H9 (cell line): ENCODE measurements around the gene FAM98C. TPM values are rescaled to one million over a fixed set of nuclear protein-coding genes. Genes with fewer than 3 reads are reported as not detected.
A peak's percentile ranks its signal among the peaks of the same experiment; 100 is the strongest.

ENCODE experiments used
- DNase-seq: peaks from one replicate; pipeline ENCODE4 v3.0.0-alpha.2; 2017
- H2AFZ ChIP-seq: one replicate; pipeline ENCODE4 v1.6.1; 2013; ENCODE audit warnings: mild to moderate bottlenecking, low read length, control low read depth, moderate library complexity
- H2AK5ac ChIP-seq: 2 replicates; pipeline ENCODE4 v1.6.1; 2013; ENCODE audit warnings: low read length, control low read depth, mixed read lengths; ENCODE audit not compliant: insufficient read length
- H2BK120ac ChIP-seq: one replicate; pipeline ENCODE4 v1.6.1; 2013; ENCODE audit warnings: low read depth, mild to moderate bottlenecking, low read length, control low read depth, inconsistent platforms; ENCODE audit not compliant: poor library complexity, severe bottlenecking
- H2BK12ac ChIP-seq: 2 replicates; pipeline ENCODE4 v1.6.1; 2013; ENCODE audit warnings: low read length, control low read depth, mixed read lengths, low read depth; ENCODE audit not compliant: insufficient read length
- H2BK15ac ChIP-seq: 2 replicates; pipeline ENCODE4 v1.6.1; 2013; ENCODE audit warnings: low read depth, low read length, control low read depth
- H2BK20ac ChIP-seq: one replicate; pipeline ENCODE4 v1.6.1; 2013; ENCODE audit warnings: low read depth, mild to moderate bottlenecking, low read length, control low read depth, inconsistent platforms; ENCODE audit not compliant: poor library complexity, severe bottlenecking
- H2BK5ac ChIP-seq: 2 replicates; pipeline ENCODE4 v1.6.1; 2013; ENCODE audit warnings: low read length, control low read depth, mixed read lengths; ENCODE audit not compliant: insufficient read length
- H3K14ac ChIP-seq: 2 replicates; pipeline ENCODE4 v1.6.1; 2013; ENCODE audit warnings: low read length, control low read depth; ENCODE audit not compliant: insufficient read depth
- H3K18ac ChIP-seq: 2 replicates; pipeline ENCODE4 v1.6.1; 2013; ENCODE audit warnings: low read depth, mild to moderate bottlenecking, mixed read lengths, low read length, control low read depth; ENCODE audit not compliant: insufficient read length
- H3K23ac ChIP-seq: 2 replicates; pipeline ENCODE4 v1.6.1; 2013; ENCODE audit warnings: low read length, control low read depth, mixed read lengths, low read depth; ENCODE audit not compliant: insufficient read length
- H3K23me2 ChIP-seq: 2 replicates; pipeline ENCODE4 v1.6.1; 2013; ENCODE audit warnings: low read depth, mild to moderate bottlenecking, mixed read lengths, low read length, control low read depth; ENCODE audit not compliant: insufficient read length, poor library complexity, severe bottlenecking
- H3K27ac ChIP-seq: 2 replicates; pipeline ENCODE4 v1.5.1; 2013; ENCODE audit warnings: low read length, control low read depth, mixed read lengths, low read depth; ENCODE audit not compliant: insufficient read length
- H3K27me3 ChIP-seq: 2 replicates; pipeline ENCODE4 v1.6.1; 2013; ENCODE audit warnings: low read length, control low read depth, inconsistent platforms; ENCODE audit not compliant: insufficient read depth
- H3K4ac ChIP-seq: 2 replicates; pipeline ENCODE4 v1.6.1; 2013; ENCODE audit warnings: low read depth, mild to moderate bottlenecking, control low read depth, inconsistent platforms, low read length, moderate library complexity
- H3K4me1 ChIP-seq: 2 replicates; pipeline ENCODE4 v1.6.1; 2013; ENCODE audit warnings: low read length, control low read depth, inconsistent platforms; ENCODE audit not compliant: insufficient read depth
- H3K4me2 ChIP-seq: 2 replicates; pipeline ENCODE4 v1.6.1; 2013; ENCODE audit warnings: low read length, control low read depth, mixed read lengths; ENCODE audit not compliant: insufficient read length, insufficient read depth
- H3K56ac ChIP-seq: 2 replicates; pipeline ENCODE4 v1.6.1; 2013; ENCODE audit warnings: low read depth, mild to moderate bottlenecking, mixed read lengths, low read length, control low read depth; ENCODE audit not compliant: insufficient read length
- H3K79me1 ChIP-seq: 2 replicates; pipeline ENCODE4 v1.6.1; 2013; ENCODE audit warnings: low read depth, mild to moderate bottlenecking, moderate library complexity, low read length, control low read depth, inconsistent platforms; ENCODE audit not compliant: insufficient read depth, poor library complexity, severe bottlenecking
- H3K79me2 ChIP-seq: 2 replicates; pipeline ENCODE4 v1.6.1; 2013; ENCODE audit warnings: low read length, control low read depth, inconsistent platforms; ENCODE audit not compliant: insufficient read depth
- H3K9ac ChIP-seq: 2 replicates; pipeline ENCODE4 v1.6.1; 2013; ENCODE audit warnings: low read length, control low read depth, mixed read lengths; ENCODE audit not compliant: insufficient read length; ENCODE audit errors: extremely low read depth
- H3K9me3 ChIP-seq: one replicate; pipeline ENCODE4 v1.6.1; 2013; ENCODE audit warnings: low read depth, low read length, inconsistent platforms; ENCODE audit not compliant: control insufficient read depth
- H3T11ph ChIP-seq: one replicate; pipeline ENCODE4 v1.6.1; 2013; ENCODE audit warnings: mild to moderate bottlenecking, low read length, control low read depth, inconsistent platforms
- H4K20me1 ChIP-seq: one replicate; pipeline ENCODE4 v1.6.1; 2013; ENCODE audit not compliant: control insufficient read depth, insufficient read length, insufficient read depth
- H4K5ac ChIP-seq: 2 replicates; pipeline ENCODE4 v1.6.1; 2013; ENCODE audit warnings: low read depth, mild to moderate bottlenecking, mixed read lengths, low read length, control low read depth; ENCODE audit not compliant: insufficient read length
- H4K8ac ChIP-seq: replicated peaks from 2 replicates; pipeline ENCODE4 v1.6.1; 2013; ENCODE audit warnings: low read length, control low read depth, mixed read lengths, low read depth; ENCODE audit not compliant: insufficient read length
- H4K91ac ChIP-seq: 2 replicates; pipeline ENCODE4 v1.6.1; 2013; ENCODE audit warnings: low read depth, mild to moderate bottlenecking, moderate library complexity, mixed read lengths, low read length, control low read depth; ENCODE audit not compliant: insufficient read length
- H3K27ac Mint-ChIP-seq, 3 experiments: 2 replicates in 2 of 3; 3 replicates in 1 of 3; pipeline ENCODE4 v1.8.0; 2020 to 2021; ENCODE audit warnings: mixed read lengths in 3 of 3, mild to moderate bottlenecking in 1 of 3, moderate library complexity in 1 of 3
- H3K27me3 Mint-ChIP-seq: 2 replicates; pipeline ENCODE4 v1.8.0; 2021; ENCODE audit warnings: low read depth, mild to moderate bottlenecking, moderate library complexity, mixed read lengths
- H3K36me3 Mint-ChIP-seq, 3 experiments: 2 replicates in 2 of 3; 3 replicates in 1 of 3; pipeline ENCODE4 v1.8.0; 2020 to 2021; ENCODE audit warnings: low read depth in 3 of 3, mixed read lengths in 3 of 3; ENCODE audit not compliant: insufficient read depth in 1 of 3
- H3K4me1 Mint-ChIP-seq, 2 experiments: 2 replicates each; pipeline ENCODE4 v1.8.0; 2020; ENCODE audit warnings: mixed read lengths in 2 of 2
- H3K4me3 Mint-ChIP-seq, 2 experiments: 2 replicates in 1 of 2; 3 replicates in 1 of 2; pipeline ENCODE4 v1.8.0; 2020 to 2021; ENCODE audit warnings: mild to moderate bottlenecking in 2 of 2, mixed read lengths in 2 of 2, moderate library complexity in 1 of 2
- H3K9me3 Mint-ChIP-seq, 2 experiments: 2 replicates in 1 of 2; 3 replicates in 1 of 2; pipeline ENCODE4 v1.8.0; 2020; ENCODE audit warnings: mild to moderate bottlenecking in 2 of 2, mixed read lengths in 2 of 2, moderate library complexity in 1 of 2
- WGBS: extraction: QIAGEN DNeasy Blood & Tissue Kit; methylation state at CpG from one replicate; pipeline ENCODE4 v1.1.7; 2013; ENCODE audit warnings: missing lambda C conversion rate, low lambda C conversion rate, mixed read lengths; ENCODE audit not compliant: insufficient read length; ENCODE audit errors: extremely low coverage; 5-methylcytosine and 5-hydroxymethylcytosine counted together
- total RNA-seq: library from RNA; stranded (reverse); gene quantifications from 2 replicates; pipeline ENCODE4 v1.2.1, GENCODE V29; 2021
- TF ChIP-seq, protein P1 (sequence below): fragments of 200-600 bp; sonication (generic); conservative IDR thresholded peaks from 3 replicates; pipeline ENCODE4 v1.8.0; 2021; ENCODE audit warnings: antibody characterized with exemption, mild to moderate bottlenecking

Gene FAM98C
- total RNA-seq, 1 experiment from 2014 or later = 16.4 TPM

DNA sequence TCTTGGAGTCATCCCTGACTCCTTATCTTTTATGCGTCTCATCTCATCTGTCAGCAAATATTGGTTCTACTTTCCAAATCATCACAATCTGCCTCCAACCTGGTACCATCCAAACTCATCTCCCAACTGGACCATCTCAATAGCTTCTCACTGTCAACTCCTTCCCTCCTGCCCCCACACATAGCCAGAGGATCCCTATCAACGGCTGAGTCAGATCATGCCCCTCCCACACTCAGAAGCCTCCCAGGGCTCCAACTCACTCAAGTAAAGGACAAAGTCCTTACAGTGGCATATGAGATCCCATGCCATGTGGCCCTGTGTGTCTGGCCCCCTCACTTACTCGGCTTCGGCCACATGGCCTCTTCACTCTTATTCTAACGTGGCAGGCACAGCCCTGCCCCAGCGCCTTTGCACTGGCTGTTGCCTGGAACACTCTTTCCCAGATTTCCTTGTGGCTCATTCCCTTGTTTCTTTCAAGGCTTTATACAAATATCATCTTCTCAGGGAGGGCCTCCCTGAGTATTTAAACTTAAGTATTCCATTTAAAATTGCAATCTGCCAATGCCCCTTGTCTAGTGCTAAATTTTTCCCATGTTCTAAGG lies 10.1 kb upstream of the FAM98C start:
- Histone ChIP-seq H3K23me2 (peaks cover 23% of the 10 kb centered on the region), H3K18ac (no peak overlapping the region), H3K4me2 (no peak overlapping the region), H3K56ac (no peak overlapping the region), H3K27me3 (no peaks in the 10 kb centered on the region; the same call in 1 of the 2 replicates), H2AFZ (no peak overlapping the region), H2BK120ac (no peak overlapping the region), H3K9me3 (no peaks in the 10 kb centered on the region), H3K23ac (no peak overlapping the region), H3K14ac (no peak overlapping the region), H2BK5ac (no peak overlapping the region), H2BK15ac (no peak overlapping the region), H3K79me1 (no peaks in the 10 kb centered on the region), H4K91ac (no peak overlapping the region), H3K27ac (no peak overlapping the region), H4K20me1 (no peaks in the 10 kb centered on the region), H2BK12ac (no peak overlapping the region), H4K5ac (no peak overlapping the region), H3K4ac (no peak overlapping the region), H3T11ph (no peak overlapping the region), H2BK20ac (no peak overlapping the region), H4K8ac (no peak overlapping the region), H3K9ac (no peak overlapping the region), H3K79me2 (no peaks in the 10 kb centered on the region; the same call in 1 of the 2 replicates), H2AK5ac (no peak overlapping the region), H3K4me1 (no peaks in the 10 kb centered on the region; the same call in 1 of the 2 replicates)
- peaks cover 25% of the 10 kb centered on the region for H3K27me3 Mint-ChIP-seq
- peaks cover 26 to 43% (median 31%) of the 10 kb centered on the region in 3 experiments for H3K36me3 Mint-ChIP-seq
- no peak for DNase-seq
- peak overlapping the region in 1 of 3 experiments; percentile 20; a peak in 1 of 7 replicates for H3K27ac Mint-ChIP-seq
- H3K9me3 Mint-ChIP-seq = no peaks in the 10 kb centered on the region
- H3K4me1 Mint-ChIP-seq = peaks cover 41 to 49% of the 10 kb centered on the region in 2 experiments
- TF ChIP-seq, protein P1, sequence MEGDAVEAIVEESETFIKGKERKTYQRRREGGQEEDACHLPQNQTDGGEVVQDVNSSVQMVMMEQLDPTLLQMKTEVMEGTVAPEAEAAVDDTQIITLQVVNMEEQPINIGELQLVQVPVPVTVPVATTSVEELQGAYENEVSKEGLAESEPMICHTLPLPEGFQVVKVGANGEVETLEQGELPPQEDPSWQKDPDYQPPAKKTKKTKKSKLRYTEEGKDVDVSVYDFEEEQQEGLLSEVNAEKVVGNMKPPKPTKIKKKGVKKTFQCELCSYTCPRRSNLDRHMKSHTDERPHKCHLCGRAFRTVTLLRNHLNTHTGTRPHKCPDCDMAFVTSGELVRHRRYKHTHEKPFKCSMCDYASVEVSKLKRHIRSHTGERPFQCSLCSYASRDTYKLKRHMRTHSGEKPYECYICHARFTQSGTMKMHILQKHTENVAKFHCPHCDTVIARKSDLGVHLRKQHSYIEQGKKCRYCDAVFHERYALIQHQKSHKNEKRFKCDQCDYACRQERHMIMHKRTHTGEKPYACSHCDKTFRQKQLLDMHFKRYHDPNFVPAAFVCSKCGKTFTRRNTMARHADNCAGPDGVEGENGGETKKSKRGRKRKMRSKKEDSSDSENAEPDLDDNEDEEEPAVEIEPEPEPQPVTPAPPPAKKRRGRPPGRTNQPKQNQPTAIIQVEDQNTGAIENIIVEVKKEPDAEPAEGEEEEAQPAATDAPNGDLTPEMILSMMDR = no peak
- peak overlapping the region in 1 of 2 experiments; percentile 2; a peak in 2 of 5 replicates for H3K4me3 Mint-ChIP-seq
- no CpG with 5 or more reads among the region's 6 CpGs for WGBS
